HepG2 (cell line): ENCODE measurements around the gene BEST2. TPM values are rescaled to one million over a fixed set of nuclear protein-coding genes. Genes with fewer than 3 reads are reported as not detected.

Source experiments
- ASH2L ChIP-seq: fragments of 300-600, 200-600 bp; sonication (generic); IDR thresholded peaks from 2 replicates; pipeline ENCODE4 v1.7.0; 2017; ENCODE audit warnings: low read depth, mild to moderate bottlenecking, moderate library complexity, mixed read lengths, low read length; ENCODE audit not compliant: insufficient read length
- GATAD2A ChIP-seq: IDR thresholded peaks from 2 replicates; pipeline ENCODE4 v1.6.1; 2016
- KDM4B ChIP-seq: sonication (generic); formaldehyde crosslinking; IDR thresholded peaks from 2 replicates; pipeline ENCODE4 v1.4.0; 2020; ENCODE audit warnings: missing genetic modification reagents
- PHB2 ChIP-seq: fragments of 450-650 bp; IDR thresholded peaks from 2 replicates; pipeline ENCODE4 v1.6.1; 2018; ENCODE audit not compliant: partially characterized antibody
- SIX1 ChIP-seq: sonication (generic); formaldehyde crosslinking; IDR thresholded peaks from 2 replicates; pipeline ENCODE4 v1.4.0; 2020; ENCODE audit warnings: missing genetic modification reagents, borderline replicate concordance
- SSRP1 ChIP-seq: IDR thresholded peaks from 2 replicates; pipeline ENCODE4 v1.6.1; 2016; ENCODE audit warnings: control low read depth
- TARDBP ChIP-seq: sonication (generic); formaldehyde crosslinking; IDR thresholded peaks from 2 replicates; pipeline ENCODE4 v1.8.0; 2022; ENCODE audit warnings: mild to moderate bottlenecking, missing genetic modification reagents
- TMF1 ChIP-seq: sonication (generic); formaldehyde crosslinking; IDR thresholded peaks from 2 replicates; pipeline ENCODE4 v1.8.1; 2022; ENCODE audit warnings: low read depth, missing genetic modification reagents
- ZFP36L1 ChIP-seq: sonication (generic); formaldehyde crosslinking; IDR thresholded peaks from 2 replicates; pipeline ENCODE4 v1.8.0; 2022; ENCODE audit warnings: mild to moderate bottlenecking, missing genetic modification reagents, moderate library complexity
- ZFX ChIP-seq: sonication (generic); formaldehyde crosslinking; IDR thresholded peaks from 2 replicates; pipeline ENCODE4 v1.4.0; 2020; ENCODE audit warnings: mild to moderate bottlenecking, low read depth, missing genetic modification reagents, moderate library complexity
- ZNF225 ChIP-seq: sonication (generic); formaldehyde crosslinking; IDR thresholded peaks from 2 replicates; pipeline ENCODE4 v1.4.0; 2020; ENCODE audit warnings: mild to moderate bottlenecking, missing genetic modification reagents
- ZNF468 ChIP-seq: sonication (generic); formaldehyde crosslinking; IDR thresholded peaks from 2 replicates; pipeline ENCODE4 v1.8.0; 2022; ENCODE audit warnings: mild to moderate bottlenecking, moderate library complexity, missing genetic modification reagents
- ZNF570 ChIP-seq: sonication (generic); formaldehyde crosslinking; IDR thresholded peaks from 2 replicates; pipeline ENCODE4 v1.4.0; 2020; ENCODE audit warnings: mild to moderate bottlenecking, missing genetic modification reagents, borderline replicate concordance
- ZNF703 ChIP-seq: sonication (generic); formaldehyde crosslinking; IDR thresholded peaks from 2 replicates; pipeline ENCODE4 v1.5.1; 2020; ENCODE audit warnings: missing genetic modification reagents, mild to moderate bottlenecking, moderate library complexity, borderline replicate concordance
- ZNF841 ChIP-seq: sonication (generic); formaldehyde crosslinking; IDR thresholded peaks from 2 replicates; pipeline ENCODE4 v1.8.1; 2023; ENCODE audit warnings: missing genetic modification reagents, borderline replicate concordance
- polyA plus RNA-seq, 8 experiments: library from polyadenylated mRNA; depleted of rRNA in 3 of 8; stranded (reverse) in 7 of 8; unstranded in 1 of 8; fragments of >200 nt; fragmentation: Illumina TruSeq in 4 of 8; extraction: Trizol in 4 of 8; gene quantifications; 2 replicates each; pipeline versions ENCODE4 v1.2.1 to v1.2.3, GENCODE V29; 2011 to 2016; ENCODE audit warnings: low read depth in 4 of 8, missing spikeins in 1 of 8, mixed read lengths in 1 of 8; ENCODE audit not compliant: insufficient read depth in 1 of 8
- total RNA-seq, 5 experiments: library from RNA; depleted of rRNA; stranded (reverse); fragments of >200 nt; fragmentation: Illumina TruSeq; extraction: Trizol; gene quantifications; 2 replicates each; pipeline ENCODE4 v1.2.3, GENCODE V29; 2016; ENCODE audit warnings: low read depth in 1 of 5
- TF ChIP-seq, protein P1 (sequence below): IDR thresholded peaks from 2 replicates; pipeline ENCODE4 v1.6.1; 2018; ENCODE audit warnings: missing genetic modification reagents, mild to moderate bottlenecking, missing compliant biosample characterization
- TF ChIP-seq, protein P2 (sequence below): sonication (generic); formaldehyde crosslinking; IDR thresholded peaks from 2 replicates; pipeline ENCODE4 v1.4.0; 2020; ENCODE audit warnings: mild to moderate bottlenecking, low read depth, missing genetic modification reagents
- TF ChIP-seq, protein P3 (sequence below): sonication (generic); formaldehyde crosslinking; IDR thresholded peaks from 2 replicates; pipeline ENCODE4 v1.8.0; 2022; ENCODE audit warnings: mild to moderate bottlenecking, missing genetic modification reagents, borderline replicate concordance
- TF ChIP-seq, protein P4 (sequence below): sonication (generic); formaldehyde crosslinking; IDR thresholded peaks from 2 replicates; pipeline ENCODE4 v1.5.0; 2020; ENCODE audit warnings: missing genetic modification reagents
- TF ChIP-seq, protein P5 (sequence below): sonication (generic); formaldehyde crosslinking; IDR thresholded peaks from 2 replicates; pipeline ENCODE4 v1.4.0; 2020; ENCODE audit warnings: mild to moderate bottlenecking, missing genetic modification reagents

BEST2 gene
- total and polyA plus RNA-seq, 2 of the 13 experiments (the other 11 are each of a cell fraction or from before 2014, with no cell fraction given): not detected

DNA sequence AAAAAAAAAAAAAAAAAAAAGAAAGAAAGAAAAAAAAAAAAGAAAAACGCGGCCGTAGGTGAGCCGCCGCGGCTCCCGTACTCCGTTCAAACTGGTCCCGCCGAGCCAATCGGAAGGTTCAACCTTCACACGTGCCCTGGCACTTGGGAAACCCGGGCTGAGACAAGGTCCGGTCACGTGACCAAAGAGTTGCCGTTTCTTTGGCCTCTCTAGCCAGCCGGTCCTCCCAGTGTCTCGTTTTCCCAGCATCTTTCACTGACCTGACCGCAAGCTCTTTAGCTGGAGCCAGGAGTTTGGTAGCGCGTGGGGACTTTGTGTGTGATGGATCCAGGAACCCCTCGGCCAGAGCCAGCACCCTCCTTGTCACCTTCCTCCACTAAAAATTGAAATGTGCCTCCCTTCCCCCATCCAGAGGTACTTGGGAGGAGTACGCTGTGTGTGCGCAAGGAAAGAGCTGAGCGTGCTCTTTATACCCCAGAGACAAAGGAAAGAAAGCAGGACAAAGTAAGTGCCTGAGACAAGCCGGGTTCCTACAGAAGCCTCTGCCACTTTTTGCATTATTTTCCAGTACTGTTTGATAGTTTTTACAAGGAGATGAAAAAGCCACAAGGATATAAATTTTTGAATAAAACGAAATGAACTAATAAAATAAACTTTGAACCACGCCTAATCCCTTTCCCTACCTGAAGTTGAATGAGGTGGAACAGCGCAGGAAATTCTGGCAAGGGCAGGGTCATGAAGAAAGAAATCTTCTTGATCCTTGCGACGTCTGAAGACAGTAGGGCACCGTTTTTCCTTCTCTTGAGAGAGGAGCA, 28.8 kb upstream of the BEST2 start (continued):
- TF ChIP-seq, protein P1, sequence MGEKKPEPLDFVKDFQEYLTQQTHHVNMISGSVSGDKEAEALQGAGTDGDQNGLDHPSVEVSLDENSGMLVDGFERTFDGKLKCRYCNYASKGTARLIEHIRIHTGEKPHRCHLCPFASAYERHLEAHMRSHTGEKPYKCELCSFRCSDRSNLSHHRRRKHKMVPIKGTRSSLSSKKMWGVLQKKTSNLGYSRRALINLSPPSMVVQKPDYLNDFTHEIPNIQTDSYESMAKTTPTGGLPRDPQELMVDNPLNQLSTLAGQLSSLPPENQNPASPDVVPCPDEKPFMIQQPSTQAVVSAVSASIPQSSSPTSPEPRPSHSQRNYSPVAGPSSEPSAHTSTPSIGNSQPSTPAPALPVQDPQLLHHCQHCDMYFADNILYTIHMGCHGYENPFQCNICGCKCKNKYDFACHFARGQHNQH (CRISPR knock-in tag): no peak
- TF ChIP-seq PHB2 (no peak), TMF1 (CRISPR knock-in tag) (peak; percentile 19; the same call in 1 of the 2 replicates), ASH2L (peak; percentile 57), SIX1 (CRISPR knock-in tag) (no peak; the same call in 1 of the 2 replicates), KDM4B (CRISPR knock-in tag) (0 out of 2 replicates have a peak, but pooled peaks have one; percentile 19), ZNF468 (CRISPR knock-in tag) (no peak), ZNF225 (no peak), GATAD2A (CRISPR knock-in tag) (peak; percentile 22; the same call in 1 of the 2 replicates), TARDBP (CRISPR knock-in tag) (peak; percentile 64), ZNF703 (no peak), ZNF570 (CRISPR knock-in tag) (no peak), ZNF841 (CRISPR knock-in tag) (no peak), ZFP36L1 (peak; percentile 56; the same call in 1 of the 2 replicates), SSRP1 (CRISPR knock-in tag) (no peak), ZFX (CRISPR knock-in tag) (peak; percentile 39; the same call in 1 of the 2 replicates)
- TF ChIP-seq, protein P2, sequence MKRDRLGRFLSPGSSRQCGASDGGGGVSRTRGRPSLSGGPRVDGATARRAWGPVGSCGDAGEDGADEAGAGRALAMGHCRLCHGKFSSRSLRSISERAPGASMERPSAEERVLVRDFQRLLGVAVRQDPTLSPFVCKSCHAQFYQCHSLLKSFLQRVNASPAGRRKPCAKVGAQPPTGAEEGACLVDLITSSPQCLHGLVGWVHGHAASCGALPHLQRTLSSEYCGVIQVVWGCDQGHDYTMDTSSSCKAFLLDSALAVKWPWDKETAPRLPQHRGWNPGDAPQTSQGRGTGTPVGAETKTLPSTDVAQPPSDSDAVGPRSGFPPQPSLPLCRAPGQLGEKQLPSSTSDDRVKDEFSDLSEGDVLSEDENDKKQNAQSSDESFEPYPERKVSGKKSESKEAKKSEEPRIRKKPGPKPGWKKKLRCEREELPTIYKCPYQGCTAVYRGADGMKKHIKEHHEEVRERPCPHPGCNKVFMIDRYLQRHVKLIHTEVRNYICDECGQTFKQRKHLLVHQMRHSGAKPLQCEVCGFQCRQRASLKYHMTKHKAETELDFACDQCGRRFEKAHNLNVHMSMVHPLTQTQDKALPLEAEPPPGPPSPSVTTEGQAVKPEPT (CRISPR knock-in tag): no peak
- TF ChIP-seq, protein P3, sequence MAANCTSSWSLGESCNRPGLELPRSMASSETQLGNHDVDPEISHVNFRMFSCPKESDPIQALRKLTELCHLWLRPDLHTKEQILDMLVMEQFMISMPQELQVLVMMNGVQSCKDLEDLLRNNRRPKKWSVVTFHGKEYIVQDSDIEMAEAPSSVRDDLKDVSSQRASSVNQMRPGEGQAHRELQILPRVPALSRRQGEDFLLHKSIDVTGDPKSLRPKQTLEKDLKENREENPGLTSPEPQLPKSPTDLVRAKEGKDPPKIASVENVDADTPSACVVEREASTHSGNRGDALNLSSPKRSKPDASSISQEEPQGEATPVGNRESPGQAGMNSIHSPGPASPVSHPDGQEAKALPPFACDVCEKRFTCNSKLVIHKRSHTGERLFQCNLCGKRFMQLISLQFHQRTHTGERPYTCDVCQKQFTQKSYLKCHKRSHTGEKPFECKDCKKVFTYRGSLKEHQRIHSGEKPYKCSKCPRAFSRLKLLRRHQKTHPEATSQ (CRISPR knock-in tag): no peak
- TF ChIP-seq, protein P4, sequence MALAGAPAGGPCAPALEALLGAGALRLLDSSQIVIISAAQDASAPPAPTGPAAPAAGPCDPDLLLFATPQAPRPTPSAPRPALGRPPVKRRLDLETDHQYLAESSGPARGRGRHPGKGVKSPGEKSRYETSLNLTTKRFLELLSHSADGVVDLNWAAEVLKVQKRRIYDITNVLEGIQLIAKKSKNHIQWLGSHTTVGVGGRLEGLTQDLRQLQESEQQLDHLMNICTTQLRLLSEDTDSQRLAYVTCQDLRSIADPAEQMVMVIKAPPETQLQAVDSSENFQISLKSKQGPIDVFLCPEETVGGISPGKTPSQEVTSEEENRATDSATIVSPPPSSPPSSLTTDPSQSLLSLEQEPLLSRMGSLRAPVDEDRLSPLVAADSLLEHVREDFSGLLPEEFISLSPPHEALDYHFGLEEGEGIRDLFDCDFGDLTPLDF: peak; percentile 48
- TF ChIP-seq, protein P5, sequence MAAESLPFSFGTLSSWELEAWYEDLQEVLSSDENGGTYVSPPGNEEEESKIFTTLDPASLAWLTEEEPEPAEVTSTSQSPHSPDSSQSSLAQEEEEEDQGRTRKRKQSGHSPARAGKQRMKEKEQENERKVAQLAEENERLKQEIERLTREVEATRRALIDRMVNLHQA (CRISPR knock-in tag): no peak
